HUES64 (cell line): ENCODE results near the gene GRIA1.

Experiments used
- H3K27ac ChIP-seq: 2 replicates; pipeline ENCODE4 v1.7.0; 2013; ENCODE audit warnings: low read depth, low read length, inconsistent platforms
- H3K27me3 ChIP-seq: 2 replicates; pipeline ENCODE4 v1.6.1; 2013; ENCODE audit warnings: mild to moderate bottlenecking, low read length; ENCODE audit not compliant: insufficient read depth
- H3K36me3 ChIP-seq: 2 replicates; pipeline ENCODE4 v1.6.1; 2013; ENCODE audit warnings: mild to moderate bottlenecking, low read length; ENCODE audit not compliant: insufficient read depth
- H3K4me1 ChIP-seq: 2 replicates; pipeline ENCODE4 v1.6.1; 2013; ENCODE audit warnings: mild to moderate bottlenecking, low read length, moderate library complexity; ENCODE audit not compliant: insufficient read depth
- H3K4me3 ChIP-seq: 2 replicates; pipeline ENCODE4 v1.5.1; 2013; ENCODE audit warnings: mild to moderate bottlenecking, low read length, moderate library complexity
- H3K9ac ChIP-seq: 2 replicates; pipeline ENCODE4 v1.6.1; 2013; ENCODE audit warnings: mild to moderate bottlenecking, low read depth, low read length
- H3K9me3 ChIP-seq: 2 replicates; pipeline ENCODE4 v1.6.1; 2013; ENCODE audit warnings: low read depth, low read length; ENCODE audit not compliant: insufficient read depth
- WGBS: fragments of 150-250, 120-280 bp; methylation state at CpG from one replicate; pipeline ENCODE4 v1.1.7; 2013; ENCODE audit warnings: missing lambda C conversion rate; 5-methylcytosine and 5-hydroxymethylcytosine counted together

GRIA1 gene

GRCh38 chr5:153523831-153524230 lies 33.4 kb downstream of the GRIA1 start:
- Histone ChIP-seq H3K27me3 (no peaks in the 10 kb centered on the region), H3K4me3 (no peak overlapping the region), H3K9me3 (no peaks in the 10 kb centered on the region), H3K4me1 (peaks cover 18% of the 10 kb centered on the region), H3K27ac (no peak overlapping the region), H3K36me3 (no peaks in the 10 kb centered on the region), H3K9ac (no peak overlapping the region)
- 88% methylated on average over 5 of the region's 5 CpGs for WGBS

GRCh38 chr5:153525536-153525935 lies 35.1 kb downstream of the GRIA1 start:
- Histone ChIP-seq H3K36me3 (no peaks in the 10 kb centered on the region), H3K27ac (no peak overlapping the region), H3K4me3 (no peak overlapping the region), H3K27me3 (no peaks in the 10 kb centered on the region), H3K4me1 (peaks cover 10% of the 10 kb centered on the region), H3K9ac (no peak overlapping the region), H3K9me3 (no peaks in the 10 kb centered on the region)
- 100% methylated on average over 1 of the region's 1 CpG for WGBS

GRCh38 chr5:153530357-153531143 lies 40.1 kb downstream of the GRIA1 start:
- WGBS = 96% methylated on average over 4 of the region's 4 CpGs
- Histone ChIP-seq H3K9me3 (no peaks in the 10 kb centered on the region), H3K4me1 (no peaks in the 10 kb centered on the region), H3K27me3 (no peaks in the 10 kb centered on the region), H3K4me3 (no peak overlapping the region), H3K27ac (no peak overlapping the region), H3K36me3 (no peaks in the 10 kb centered on the region), H3K9ac (no peak overlapping the region)

- Histone ChIP-seq H3K27me3 (no peaks in the 10 kb centered on the region), H3K9me3 (no peaks in the 10 kb centered on the region), H3K36me3 (no peaks in the 10 kb centered on the region), H3K4me3 (no peak overlapping the region), H3K9ac (no peak overlapping the region), H3K4me1 (peaks cover 8% of the 10 kb centered on the region; the same call in 1 of the 2 replicates), H3K27ac (no peak overlapping the region)
- WGBS = no CpG with 5 or more reads among the region's 1 CpG
Observed at GRCh38 chr5:153533546-153533945, 43.1 kb downstream of the GRIA1 start.

- Histone ChIP-seq H3K27ac (no peak overlapping the region), H3K36me3 (no peaks in the 10 kb centered on the region), H3K27me3 (no peaks in the 10 kb centered on the region), H3K4me1 (peaks cover 8% of the 10 kb centered on the region; the same call in 1 of the 2 replicates), H3K4me3 (no peak overlapping the region), H3K9ac (no peak overlapping the region), H3K9me3 (no peaks in the 10 kb centered on the region)
- 86% methylated on average over 1 of the region's 1 CpG for WGBS
Observed at GRCh38 chr5:153534102-153534501, 43.6 kb downstream of the GRIA1 start.

GRCh38 chr5:153537207-153537606 lies 46.7 kb downstream of the GRIA1 start:
- 89% methylated on average over 8 of the region's 8 CpGs for WGBS
- peaks cover 8% of the 10 kb centered on the region; the same call in 1 of the 2 replicates for H3K4me1 ChIP-seq

GRCh38 chr5:153539983-153540382 lies 49.5 kb downstream of the GRIA1 start:
- 77% methylated on average over 4 of the region's 4 CpGs for WGBS
- Histone ChIP-seq H3K36me3 (no peaks in the 10 kb centered on the region), H3K9ac (no peak overlapping the region), H3K27me3 (no peaks in the 10 kb centered on the region), H3K27ac (no peak overlapping the region), H3K4me3 (no peak overlapping the region), H3K9me3 (no peaks in the 10 kb centered on the region), H3K4me1 (peaks cover 8% of the 10 kb centered on the region; the same call in 1 of the 2 replicates)

More at GRCh38 chr5:153537207-153537606, 46.7 kb downstream of the GRIA1 start:
- no peak overlapping the region for H3K4me3 ChIP-seq
- H3K9ac ChIP-seq = no peak overlapping the region
- no peaks in the 10 kb centered on the region for H3K36me3 ChIP-seq
- no peaks in the 10 kb centered on the region for H3K9me3 ChIP-seq
- no peaks in the 10 kb centered on the region for H3K27me3 ChIP-seq
- H3K27ac ChIP-seq = no peak overlapping the region

- Histone ChIP-seq H3K4me3 (no peak overlapping the region), H3K4me1 (peaks cover 2% of the 10 kb centered on the region; the same call in 1 of the 2 replicates), H3K27ac (no peak overlapping the region), H3K9ac (no peak overlapping the region), H3K36me3 (no peaks in the 10 kb centered on the region), H3K9me3 (no peaks in the 10 kb centered on the region), H3K27me3 (no peaks in the 10 kb centered on the region)
- WGBS = no CpG with 5 or more reads among the region's 1 CpG
Observed at GRCh38 chr5:153542536-153542935, 52.1 kb downstream of the GRIA1 start.

GRCh38 chr5:153543288-153543687 lies 52.8 kb downstream of the GRIA1 start:
- Histone ChIP-seq H3K9me3 (no peaks in the 10 kb centered on the region), H3K4me3 (no peak overlapping the region), H3K4me1 (no peaks in the 10 kb centered on the region), H3K36me3 (no peaks in the 10 kb centered on the region), H3K9ac (no peak overlapping the region), H3K27ac (no peak overlapping the region), H3K27me3 (no peaks in the 10 kb centered on the region)

GRCh38 chr5:153543959-153544470 lies 53.5 kb downstream of the GRIA1 start:
- no peak overlapping the region for H3K27ac ChIP-seq
- H3K4me3 ChIP-seq = no peak overlapping the region
- H3K9me3 ChIP-seq = no peaks in the 10 kb centered on the region
- no peak overlapping the region for H3K9ac ChIP-seq
- H3K36me3 ChIP-seq = no peaks in the 10 kb centered on the region
- H3K4me1 ChIP-seq = no peaks in the 10 kb centered on the region
- H3K27me3 ChIP-seq = no peaks in the 10 kb centered on the region

- Histone ChIP-seq H3K4me3 (no peak overlapping the region), H3K27ac (no peak overlapping the region), H3K36me3 (no peaks in the 10 kb centered on the region), H3K4me1 (no peaks in the 10 kb centered on the region), H3K9ac (no peak overlapping the region), H3K9me3 (no peaks in the 10 kb centered on the region), H3K27me3 (no peaks in the 10 kb centered on the region)
- WGBS = 82% methylated on average over 4 of the region's 4 CpGs
Observed at GRCh38 chr5:153544706-153545105, 54.2 kb downstream of the GRIA1 start.
